Epidermal melanocyte (primary cell): ENCODE measurements around the gene TTBK1.

Source experiments
- DNase-seq: peaks from one replicate; pipeline ENCODE4 v3.0.0; 2011; ENCODE audit warnings: low spot score; ENCODE audit not compliant: insufficient read length

TTBK1 gene

GRCh38 chr6:43304882-43305281 lies 61.6 kb downstream of the TTBK1 start:
- DNase-seq, result no peak

- no peak for DNase-seq
Observed at GRCh38 chr6:43306086-43306485, 62.8 kb downstream of the TTBK1 start.

GRCh38 chr6:43307451-43308100 lies 64.3 kb downstream of the TTBK1 start:
- DNase-seq, result no peak

GRCh38 chr6:43308101-43308989 lies 65.1 kb downstream of the TTBK1 start, which contains the start of gene CRIP3:
CRIP3 (minus strand) TSS chr6:43308826; CDS start chr6:43308792, 34 bp downstream.
- DNase-seq, result no peak

- DNase-seq, result no peak
Observed at GRCh38 chr6:43308990-43309477, 65.8 kb downstream of the TTBK1 start.

GRCh38 chr6:43310134-43310533 lies 66.9 kb downstream of the TTBK1 start:
- no peak for DNase-seq

- DNase-seq, result no peak
Observed at GRCh38 chr6:43310624-43311023, 67.3 kb downstream of the TTBK1 start.

- no peak for DNase-seq
Observed at GRCh38 chr6:43311666-43312065, 68.4 kb downstream of the TTBK1 start.

GRCh38 chr6:43313813-43314212 lies 70.5 kb downstream of the TTBK1 start:
- DNase-seq, result no peak

GRCh38 chr6:43318011-43318410 lies 74.7 kb downstream of the TTBK1 start:
- DNase-seq, result no peak

GRCh38 chr6:43325876-43326275 lies 82.6 kb downstream of the TTBK1 start:
- no peak for DNase-seq

GRCh38 chr6:43328528-43328927 lies 85.2 kb downstream of the TTBK1 start:
- no peak for DNase-seq

GRCh38 chr6:43331470-43331869 lies 88.2 kb downstream of the TTBK1 start:
- no peak for DNase-seq

- DNase-seq, result no peak
Observed at GRCh38 chr6:43331891-43332290, 88.6 kb downstream of the TTBK1 start.

- DNase-seq, result no peak
Observed at GRCh38 chr6:43334466-43335095, 91.3 kb downstream of the TTBK1 start.

- no peak for DNase-seq
Observed at GRCh38 chr6:43335469-43335868, 92.2 kb downstream of the TTBK1 start.

GRCh38 chr6:43336382-43336781 lies 93.1 kb downstream of the TTBK1 start:
- DNase-seq, result no peak
